Psoas muscle (tissue), 8 donors: Measurements from ENCODE around the gene COMMD9. TPM values are rescaled to one million over a fixed set of nuclear protein-coding genes. Genes with fewer than 3 reads are reported as not detected.

Experiments used
- ATAC-seq, 4 donors: fragments of 200-7000 bp; cut with Tn5 transposase; one replicate each; pipeline ENCODE4 v1.9.1; 2020; ENCODE audit warnings: moderate library complexity in 3 of 4, mild to moderate bottlenecking in 2 of 4
- DNase-seq, 2 donors: peaks; one replicate each; pipeline ENCODE4 v3.0.0-alpha.2; 2020
- H3K27ac ChIP-seq: fragments of 200-600 bp; one replicate; pipeline ENCODE4 v1.8.0; 2022
- H3K27me3 ChIP-seq, 3 donors: fragments of 200-600 bp in 1 of 3; one replicate each; pipeline versions ENCODE4 v1.6.1 to v1.8.0; 2013 to 2022; ENCODE audit warnings: low read length in 2 of 3, mild to moderate bottlenecking in 2 of 3, moderate library complexity in 1 of 3; ENCODE audit not compliant: insufficient read depth in 3 of 3
- H3K36me3 ChIP-seq, 2 donors: fragments of 200-600 bp in 1 of 2; one replicate each; pipeline versions ENCODE4 v1.6.1 to v1.8.0; 2013 to 2022; ENCODE audit warnings: low read depth in 1 of 2, mild to moderate bottlenecking in 1 of 2, moderate library complexity in 1 of 2; ENCODE audit not compliant: insufficient read depth in 1 of 2
- H3K4me1 ChIP-seq: fragments of 200-600 bp; one replicate; pipeline ENCODE4 v1.8.0; 2022
- H3K4me3 ChIP-seq: fragments of 200-600 bp; one replicate; pipeline ENCODE4 v1.8.0; 2022; ENCODE audit warnings: mild to moderate bottlenecking
- H3K9me3 ChIP-seq: fragments of 200-600 bp; one replicate; pipeline ENCODE4 v1.8.0; 2022
- CTCF ChIP-seq: fragments of 200-600 bp; IDR thresholded peaks from one replicate; pipeline ENCODE4 v1.8.0; 2022; ENCODE audit warnings: antibody characterized with exemption
- WGBS, 3 donors: extraction: QIAGEN DNeasy Blood & Tissue Kit; methylation state at CpG; one replicate each; pipeline versions ENCODE4 v1.1.6 to v1.1.7; 2013; 5-methylcytosine and 5-hydroxymethylcytosine counted together
- intact Hi-C, 2 donors: fragments of 100-400 bp; cut with DNase I; formaldehyde crosslinking; loops; one replicate each; pipeline versions ENCODE4 v1.11.0 to v1.14.2; 2022
- polyA plus RNA-seq, 3 donors: library from polyadenylated mRNA; stranded (reverse); fragments of 200-250 nt; gene quantifications; one replicate each; pipeline ENCODE4 v1.2.3, GENCODE V29; 2013
- total RNA-seq, 4 donors: library from RNA; stranded (reverse); fragmentation: NEBNext Ultra II Directional in 2 of 4; extraction: Animal tissue kit (Norgen Biotek cat#: 25700) in 2 of 4; gene quantifications; one replicate each; pipeline versions ENCODE4 v1.2.1 to v1.2.4, GENCODE V29; 2021 to 2023
- donor health status: healthy with polysubstance abuse.
- donor health status: DM: no; HTN: no; CAD: no; lungs with moderate emphysema.
- donor health status: Bipolar disorder and iron deficiency.
- donor health status: healthy.
- donor health status: DM: yes; HTN: yes; CAD: no.
- donor health status: DM: no; HTN: no; CAD: no.
- donor health status: DM: no; HTN: no; CAD: no.
- donor health status: DM: yes; HTN: yes; CAD: no.

The COMMD9 gene
- total and polyA plus RNA-seq, 7 donors: 52.1 to 79.6 (median 65.8) TPM

GRCh38 chr11:36264973-36265344 lies 24.3 kb downstream of the COMMD9 start:
- TF ChIP-seq CTCF: no peak
- intact Hi-C loops: loop anchor here (5.0 kb wide), 3 partner anchors 223 to 648 kb away; partner anchors contain the start of gene FJX1 (in 1 of the 2)
- WGBS, 3 donors: 75 to 94% (median 84%) methylated on average over 5 of the region's 5 CpGs

GRCh38 chr11:36264011-36264972 lies 24.9 kb downstream of the COMMD9 start:
- H3K4me1 ChIP-seq: no peaks in the 10 kb centered on the region
- DNase-seq: no peak
- H3K27ac ChIP-seq: no peak overlapping the region
- H3K27me3 ChIP-seq: no peaks in the 10 kb centered on the region
- WGBS, 3 donors: 57 to 71% (median 67%) methylated on average over 9 of the region's 9 CpGs
- no peak for TF ChIP-seq CTCF
- ATAC-seq: peak in 1 of 4 donors; percentile 13
- H3K4me3 ChIP-seq: no peak overlapping the region
- no peaks in the 10 kb centered on the region for H3K9me3 ChIP-seq
- no peaks in the 10 kb centered on the region for H3K36me3 ChIP-seq
- intact Hi-C loops: loop anchor here in 1 of 2 donors (5.0 kb wide), 1 partner anchor 442 kb away; no protein-coding TSS in a partner anchor

More at GRCh38 chr11:36264973-36265344, 24.3 kb downstream of the COMMD9 start:
- ATAC-seq (no peak), DNase-seq (no peak)
- no peaks in the 10 kb centered on the region for H3K36me3 ChIP-seq
- H3K9me3 ChIP-seq: no peaks in the 10 kb centered on the region
- H3K4me3 ChIP-seq: no peak overlapping the region
- H3K4me1 ChIP-seq: no peaks in the 10 kb centered on the region
- no peak overlapping the region for H3K27ac ChIP-seq
- H3K27me3 ChIP-seq: no peaks in the 10 kb centered on the region

GRCh38 chr11:36261094-36261493 lies 28.1 kb downstream of the COMMD9 start:
- H3K4me3 ChIP-seq: no peak overlapping the region
- no peaks in the 10 kb centered on the region for H3K4me1 ChIP-seq
- 88 to 93% (median 92%) methylated on average over 4 of the region's 4 CpGs for WGBS, 3 donors
- no peak for ATAC-seq
- no peaks in the 10 kb centered on the region for H3K36me3 ChIP-seq
- H3K9me3 ChIP-seq: peaks cover 1% of the 10 kb centered on the region
- DNase-seq: no peak
- H3K27me3 ChIP-seq: no peaks in the 10 kb centered on the region
- H3K27ac ChIP-seq: no peak overlapping the region
- TF ChIP-seq CTCF: no peak
- intact Hi-C loops: loop anchor here in 1 of 2 donors (5.0 kb wide), 1 partner anchor 439 kb away; no protein-coding TSS in a partner anchor

GRCh38 chr11:36258730-36259360 lies 30.4 kb downstream of the COMMD9 start:
- Histone ChIP-seq H3K27me3 (no peaks in the 10 kb centered on the region), H3K27ac (no peak overlapping the region), H3K4me1 (no peaks in the 10 kb centered on the region), H3K36me3 (no peaks in the 10 kb centered on the region), H3K4me3 (no peak overlapping the region), H3K9me3 (peaks cover 4% of the 10 kb centered on the region)
- peak; percentile 49 to 69 for DNase-seq
- intact Hi-C loops: loop anchor here in 1 of 2 donors (2.0 to 5.0 kb wide), 3 partner anchors 122 to 642 kb away; no protein-coding TSS in a partner anchor
- WGBS, 3 donors: 38 to 42% (median 39%) methylated on average over 12 of the region's 12 CpGs
- TF ChIP-seq CTCF: peak; percentile 53
- ATAC-seq: peak; percentile 86 to 95 (median 88)
